ENCODE results near the gene CD79A.

CD79A gene

DNA sequence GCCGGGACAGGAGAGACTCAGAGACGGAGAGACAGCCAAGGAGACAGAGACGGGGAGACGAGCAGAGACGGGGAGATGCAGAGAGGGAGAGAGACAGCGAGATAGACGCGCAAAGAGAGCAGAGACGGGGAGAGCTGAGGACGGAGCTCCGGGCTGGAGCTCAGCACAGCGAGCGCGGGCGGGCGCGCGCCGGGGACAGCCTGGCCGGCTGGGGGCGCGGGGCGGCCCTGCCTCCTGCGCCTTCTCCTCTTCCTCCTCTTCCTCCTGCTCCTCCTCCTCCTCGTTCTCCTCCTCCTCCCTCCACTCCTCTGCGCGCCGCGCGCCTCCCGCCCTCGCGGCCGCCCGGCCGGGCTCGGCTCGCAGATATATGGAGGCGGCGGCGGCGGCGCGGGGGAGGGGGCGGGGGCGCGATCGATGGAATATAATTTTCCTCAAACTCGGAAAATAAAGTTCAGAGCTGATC is 51.2 kb downstream of the CD79A start, which contains the start of gene ERFL:
ERFL (minus strand) TSS at position 229 of the 463 bp plus-strand sequence. CDS start 15,530 bp downstream, outside the sequence.
- FAIRE-seq (no peak), DNase-seq (ENCODE audit: insufficient read length, low spot score) (peak; percentile 87)
- no peak for TF ChIP-seq POLR2A (IDR thresholded peaks at IDR 0.05; ENCODE audit: low read depth, low read length)

DNA sequence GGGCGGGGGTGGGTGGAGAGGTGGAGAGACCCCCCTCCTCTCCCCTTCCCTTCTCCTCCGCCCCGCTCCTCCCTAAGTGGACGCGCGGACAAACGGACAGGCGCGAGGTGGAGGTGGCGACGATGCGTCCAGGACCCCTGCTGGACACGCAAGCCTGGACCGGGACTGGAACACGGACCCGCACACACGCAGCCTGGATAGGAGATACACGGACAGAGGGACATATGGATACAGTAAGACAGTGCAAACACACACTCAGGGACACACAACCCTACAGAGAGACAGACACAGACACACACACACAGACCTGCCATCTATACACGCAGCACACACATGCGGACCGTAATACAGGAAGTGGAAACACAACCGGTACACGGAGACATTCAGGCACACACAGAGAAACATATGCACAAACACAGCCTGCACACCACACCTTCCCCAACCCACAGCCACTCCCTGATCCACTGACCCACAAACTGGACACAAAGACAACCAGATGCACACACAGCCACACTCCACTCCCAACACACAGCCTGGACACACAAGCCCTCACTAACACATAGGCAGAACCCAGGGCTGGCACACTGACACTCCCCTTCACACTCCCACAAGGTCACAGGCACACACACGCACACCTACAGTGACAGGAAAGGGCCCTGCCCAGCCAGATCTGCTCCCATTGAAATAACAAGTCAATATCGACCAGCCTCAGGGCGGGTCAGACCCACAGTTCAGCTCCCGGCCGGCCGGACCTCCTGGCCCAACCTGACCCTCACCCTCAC is 51.9 kb downstream of the CD79A start:
- TF ChIP-seq POLR2A (IDR thresholded peaks at IDR 0.05; ENCODE audit: low read depth, low read length), result no peak
- no peak for FAIRE-seq
- DNase-seq (ENCODE audit: insufficient read length, low spot score), result no peak

DNA sequence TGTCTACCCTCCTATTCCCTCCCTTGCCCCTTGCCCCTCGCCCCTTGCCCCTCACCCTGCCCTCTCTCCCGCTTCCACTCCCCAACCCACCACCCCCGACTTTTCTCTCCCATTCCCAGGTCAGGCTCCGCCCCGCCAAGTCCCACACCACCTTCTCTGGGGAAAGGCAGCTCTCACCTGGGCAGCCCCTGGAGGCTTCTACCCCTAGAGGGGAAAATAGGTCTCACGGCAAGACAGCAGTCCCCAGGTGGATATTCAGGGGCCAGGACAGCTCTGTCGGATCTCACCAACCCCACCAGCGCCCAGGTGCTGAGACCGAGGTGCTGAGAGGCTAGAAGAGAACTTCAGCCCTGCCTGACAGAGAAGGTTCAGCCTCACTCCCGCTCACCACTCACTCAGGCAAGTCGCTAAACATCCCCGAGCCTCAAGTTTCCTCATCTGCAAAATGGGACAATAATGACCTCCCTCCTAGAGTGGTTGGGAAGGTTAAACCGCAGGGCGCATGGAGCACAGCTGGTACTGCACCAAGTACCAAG is 52.5 kb downstream of the CD79A start:
- no peak for FAIRE-seq

DNA sequence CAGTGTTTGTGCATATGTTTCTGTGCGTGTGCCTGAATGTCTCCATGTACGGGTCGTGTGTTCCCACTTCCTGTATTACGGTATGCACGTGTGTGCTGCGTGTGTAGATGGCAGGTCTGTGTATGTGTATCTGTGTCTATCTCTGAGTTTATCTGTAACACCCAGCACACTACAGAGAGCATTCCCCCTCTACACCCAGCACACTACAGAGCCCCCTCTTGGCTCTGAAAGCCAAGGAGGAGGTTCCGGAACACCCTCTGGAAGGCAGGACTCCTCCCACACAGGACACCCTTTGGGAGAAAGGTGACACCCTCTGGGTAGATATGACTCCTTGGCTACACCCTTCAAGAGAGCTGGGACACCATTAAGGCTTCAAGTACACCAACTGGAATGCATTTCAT is 53.2 kb downstream of the CD79A start:
- TF ChIP-seq POLR2A (IDR thresholded peaks at IDR 0.05; ENCODE audit: low read depth, low read length), result no peak
- FAIRE-seq, result no peak

More for the DNA sequence above, 52.5 kb downstream of the CD79A start:
- TF ChIP-seq POLR2A (IDR thresholded peaks at IDR 0.05; ENCODE audit: low read depth, low read length), result no peak
- no peak for DNase-seq (ENCODE audit: insufficient read length, low spot score)

More for the DNA sequence above, 53.2 kb downstream of the CD79A start:
- no peak for DNase-seq (ENCODE audit: insufficient read length, low spot score)
